Suppressor macrophage treated with lipopolysaccharide for 1 hour (primary cell): ENCODE data around the gene RPL37A.

ENCODE experiments used
- DNase-seq, 3 donors: peaks; one replicate each; pipeline ENCODE4 v3.0.0-alpha.2; 2020 to 2022

RPL37A gene

DNA sequence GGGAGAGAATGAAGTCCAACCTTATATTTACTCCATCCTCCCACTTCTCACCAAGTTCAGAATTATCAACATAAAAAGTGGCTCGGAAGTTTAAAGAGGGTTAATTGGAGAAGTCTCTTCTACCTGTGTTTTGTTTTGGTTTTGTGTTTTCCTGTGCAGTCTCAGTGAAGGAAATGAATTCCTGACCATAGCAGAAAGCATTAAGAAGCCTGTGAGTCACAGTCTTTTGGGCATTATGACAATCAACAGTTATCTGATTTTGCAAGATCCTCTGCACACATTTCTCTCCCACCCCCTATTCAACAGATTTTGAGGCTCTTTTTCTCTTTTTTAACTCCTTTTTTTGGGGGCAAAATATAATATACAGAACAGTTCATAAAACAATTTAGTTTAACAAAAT, 8.6 kb upstream of the RPL37A start:
- DNase-seq: peak; percentile 43 to 68 (median 66)

DNA sequence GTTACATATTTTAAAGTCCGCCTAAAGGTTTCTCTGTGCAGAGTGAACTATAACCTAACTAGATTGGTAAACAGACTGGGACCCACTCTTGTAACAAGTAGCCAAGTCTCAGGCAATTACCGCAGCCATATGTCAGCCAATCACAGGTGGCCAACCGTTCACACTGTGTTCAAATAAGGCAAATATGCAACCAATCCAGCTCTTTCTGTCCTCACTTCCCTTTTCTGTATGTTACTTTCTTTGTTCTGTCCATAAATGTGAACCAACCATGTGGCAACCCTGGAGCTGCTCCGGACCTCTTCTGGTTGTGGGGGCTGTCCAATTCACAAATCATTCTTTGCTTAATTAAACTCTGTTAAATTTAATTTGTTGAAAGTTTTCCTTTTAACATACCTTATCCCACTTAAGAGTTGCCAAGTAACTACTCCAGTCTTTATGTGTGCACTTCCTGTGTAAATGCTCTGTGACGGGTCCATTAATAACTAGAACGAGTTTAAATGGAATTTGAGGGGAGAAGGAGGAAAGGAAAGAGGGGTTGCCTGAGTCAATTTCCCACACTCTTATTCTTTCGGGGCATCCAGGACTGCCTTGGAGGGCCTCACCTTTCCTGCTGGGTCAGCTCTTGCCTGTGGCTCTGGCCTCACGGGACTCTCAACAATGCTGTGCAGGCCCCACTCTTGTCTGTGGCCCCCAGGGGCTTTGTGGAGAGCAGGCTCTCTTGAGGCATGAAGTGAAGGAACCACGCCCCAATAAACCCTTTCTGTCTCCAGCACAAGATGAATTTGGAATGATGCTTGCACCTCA, 6.6 kb upstream of the RPL37A start:
- peak; percentile 21 to 38 (median 30) for DNase-seq

DNA sequence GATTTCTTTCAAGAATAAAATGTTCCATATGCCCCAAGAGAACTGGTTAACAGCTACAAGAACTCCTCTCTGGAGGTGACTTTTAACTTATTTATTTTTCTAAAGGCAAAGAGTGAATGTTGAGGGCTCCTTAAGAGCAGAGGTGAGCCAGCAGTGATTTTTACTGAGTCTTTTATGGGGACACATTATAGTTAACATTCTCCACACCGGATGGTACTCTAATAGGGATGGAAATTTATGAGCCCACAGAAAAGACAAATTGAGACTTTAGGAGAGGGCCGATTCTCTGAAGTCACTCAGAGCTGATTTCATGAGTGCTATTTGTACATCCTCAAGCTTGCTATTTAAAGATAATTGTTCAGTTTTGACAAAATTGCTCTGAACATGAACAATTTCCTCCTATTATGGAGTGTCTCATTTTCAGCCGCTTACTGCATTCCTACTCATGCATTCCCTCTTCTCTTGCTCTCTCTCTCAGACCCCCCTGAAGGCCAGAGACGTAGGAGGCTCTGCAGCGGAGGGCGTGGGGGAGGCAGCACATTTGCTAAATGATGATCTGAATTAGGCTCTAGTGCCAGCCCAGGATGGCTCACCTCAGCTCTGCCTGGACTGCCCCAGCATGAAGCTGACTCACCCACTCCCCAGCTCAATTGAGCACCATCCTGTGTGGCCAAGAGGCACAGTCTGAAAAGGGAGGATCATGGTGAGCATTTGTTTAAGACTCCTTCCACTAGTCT, 5.9 kb upstream of the RPL37A start:
- DNase-seq: peak in 2 of 3 donors; percentile 33 to 38

DNA sequence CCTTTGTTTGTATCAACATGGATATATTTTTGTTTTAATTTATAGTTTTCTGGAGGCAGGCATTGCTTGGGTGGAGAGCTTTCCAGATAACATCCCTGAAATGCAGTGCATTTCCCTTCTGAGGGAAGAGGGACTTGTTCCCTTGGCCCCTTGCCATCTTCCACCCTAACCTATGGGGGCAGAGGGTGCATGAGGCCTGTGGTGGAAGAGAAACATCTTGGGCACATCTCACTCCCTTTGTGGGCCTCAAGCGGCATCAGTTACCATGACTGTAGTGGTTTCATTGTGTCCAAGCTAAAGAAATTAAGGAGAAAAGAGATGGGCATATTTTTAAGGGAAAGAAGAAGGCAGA, 5.3 kb upstream of the RPL37A start:
- no peak for DNase-seq

DNA sequence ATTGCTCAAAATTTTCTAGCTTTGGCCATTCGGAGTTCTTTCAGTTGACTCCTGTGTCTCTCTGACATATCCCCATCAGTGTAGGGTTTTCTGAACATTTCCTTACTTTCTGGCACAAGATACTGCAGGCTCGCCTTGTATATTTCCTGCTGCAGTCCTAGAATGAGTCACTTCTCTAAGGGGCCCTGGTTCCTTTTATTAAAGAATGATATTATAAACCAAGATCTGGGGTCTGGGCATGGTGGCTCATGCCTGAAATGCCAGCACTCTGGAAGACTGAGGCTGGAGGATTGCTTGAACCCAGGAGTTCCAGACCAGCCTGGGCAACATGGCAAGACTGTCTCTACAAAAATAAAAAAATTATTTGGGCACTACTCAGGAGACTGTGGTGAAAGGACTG, 3.0 kb upstream of the RPL37A start:
- DNase-seq: peak; percentile 42 to 61 (median 58)

DNA sequence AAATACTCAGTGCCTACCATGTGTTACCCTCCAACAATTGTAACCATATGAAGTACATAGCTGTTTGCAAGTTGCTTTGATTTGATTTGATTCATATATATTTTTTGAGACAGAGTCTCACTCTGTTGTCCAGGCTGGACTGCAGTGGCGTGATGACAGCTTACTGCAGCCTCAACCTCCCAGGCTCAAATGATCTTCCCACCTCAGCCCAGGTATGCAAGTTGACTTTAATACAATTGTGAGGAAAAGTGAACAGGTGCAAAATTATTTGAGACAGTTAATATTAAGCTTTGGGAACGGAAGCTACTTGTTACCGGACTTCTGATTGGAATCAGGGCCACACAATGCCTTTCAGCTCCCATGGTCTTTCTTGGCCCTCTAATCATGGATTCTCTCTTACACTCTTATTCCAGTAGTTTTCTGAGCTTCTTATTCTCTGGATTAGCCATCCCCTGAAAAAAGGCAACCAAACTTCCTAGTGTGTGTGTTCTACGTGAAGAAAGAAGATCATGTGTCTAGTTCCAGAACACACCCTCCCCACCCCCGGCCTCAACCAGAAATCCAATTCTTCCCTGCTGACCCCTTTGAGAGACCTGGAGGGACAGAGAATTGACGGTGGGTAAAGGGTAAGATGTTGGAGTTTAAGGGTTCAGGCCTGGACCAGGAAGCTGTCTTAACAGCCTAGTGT, 1.1 kb upstream of the RPL37A start:
- peak in 1 of 3 donors; percentile 30 for DNase-seq

DNA sequence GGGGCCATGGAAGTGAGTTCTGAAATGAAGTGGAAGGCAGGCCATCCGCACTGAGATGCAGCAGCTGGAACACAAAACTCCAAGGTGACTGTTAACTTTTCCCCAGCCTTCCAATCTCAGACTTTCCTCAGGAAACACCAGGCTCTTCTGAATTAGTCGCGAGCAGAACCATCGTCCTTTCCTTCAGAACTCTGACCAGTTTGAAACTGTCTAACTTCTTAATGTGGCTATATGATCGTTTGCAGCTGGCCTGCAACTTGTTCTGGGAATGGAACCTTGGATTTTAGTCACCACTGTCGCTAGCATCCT, 620 bp upstream of the RPL37A start:
- DNase-seq: no peak

DNA sequence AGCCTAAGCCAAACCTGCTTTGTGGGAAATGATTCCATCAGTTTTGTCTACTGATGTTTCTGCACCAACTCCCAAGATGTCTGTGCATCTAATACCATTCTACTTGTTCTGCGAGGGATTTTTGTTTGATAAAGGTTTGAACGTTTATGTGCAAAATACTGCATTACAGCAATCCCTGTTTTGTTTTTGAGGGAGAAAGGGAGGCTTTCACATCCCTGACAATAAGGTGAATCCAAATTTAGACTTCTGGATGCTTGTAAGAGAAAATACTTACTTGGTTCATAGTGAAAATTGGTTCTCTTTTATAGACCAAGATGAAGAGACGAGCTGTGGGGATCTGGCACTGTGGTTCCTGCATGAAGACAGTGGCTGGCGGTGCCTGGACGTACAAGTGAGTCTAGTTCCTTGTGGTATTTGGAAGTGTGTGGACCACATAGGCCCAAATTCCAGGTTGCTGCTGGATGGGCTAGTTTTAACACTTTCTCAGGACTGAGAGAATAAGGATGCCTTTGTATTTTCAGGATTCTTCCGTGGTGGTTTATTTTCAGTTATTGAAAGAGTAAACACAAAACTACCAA, 1.1 kb downstream of the RPL37A start:
- peak in 1 of 3 donors; percentile 37 for DNase-seq

DNA sequence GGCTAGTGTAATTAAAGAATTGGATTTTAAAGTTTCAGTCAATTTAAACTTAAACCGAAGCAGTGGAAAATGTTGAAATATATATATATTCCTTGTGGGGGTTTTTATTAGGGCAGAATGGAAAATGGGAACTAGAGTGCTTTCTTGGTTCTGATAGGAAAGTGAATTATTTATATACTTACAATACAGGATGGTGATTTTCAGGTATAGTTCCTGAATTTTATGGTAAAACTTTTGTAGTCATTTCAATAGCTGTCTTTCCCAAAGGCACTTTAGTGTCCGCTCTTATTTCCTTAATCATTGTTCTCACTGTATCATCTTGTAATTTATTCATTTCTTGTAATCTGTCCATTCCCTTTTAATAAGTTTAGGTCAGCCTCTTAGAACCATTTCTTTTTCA, 1.9 kb downstream of the RPL37A start:
- no peak for DNase-seq

DNA sequence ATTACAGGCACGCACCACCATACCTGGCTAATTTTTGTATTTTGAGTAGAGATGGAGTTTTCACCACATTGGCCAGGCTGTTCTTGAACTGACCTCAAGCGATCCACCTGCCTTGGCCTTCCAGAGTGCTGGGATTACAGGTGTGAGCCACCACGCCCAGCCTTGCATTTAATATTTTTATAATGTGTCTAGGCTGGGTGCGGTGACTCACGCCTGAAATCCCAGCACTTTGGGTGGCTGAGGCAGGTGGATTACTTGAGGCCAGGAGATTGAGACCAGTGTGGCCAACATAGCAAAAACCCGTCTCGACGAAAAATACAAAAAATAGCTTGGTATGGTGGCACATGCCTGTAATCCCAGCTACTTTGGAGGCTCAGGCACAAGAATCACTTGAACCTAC, 3.2 kb downstream of the RPL37A start:
- DNase-seq: no peak

DNA sequence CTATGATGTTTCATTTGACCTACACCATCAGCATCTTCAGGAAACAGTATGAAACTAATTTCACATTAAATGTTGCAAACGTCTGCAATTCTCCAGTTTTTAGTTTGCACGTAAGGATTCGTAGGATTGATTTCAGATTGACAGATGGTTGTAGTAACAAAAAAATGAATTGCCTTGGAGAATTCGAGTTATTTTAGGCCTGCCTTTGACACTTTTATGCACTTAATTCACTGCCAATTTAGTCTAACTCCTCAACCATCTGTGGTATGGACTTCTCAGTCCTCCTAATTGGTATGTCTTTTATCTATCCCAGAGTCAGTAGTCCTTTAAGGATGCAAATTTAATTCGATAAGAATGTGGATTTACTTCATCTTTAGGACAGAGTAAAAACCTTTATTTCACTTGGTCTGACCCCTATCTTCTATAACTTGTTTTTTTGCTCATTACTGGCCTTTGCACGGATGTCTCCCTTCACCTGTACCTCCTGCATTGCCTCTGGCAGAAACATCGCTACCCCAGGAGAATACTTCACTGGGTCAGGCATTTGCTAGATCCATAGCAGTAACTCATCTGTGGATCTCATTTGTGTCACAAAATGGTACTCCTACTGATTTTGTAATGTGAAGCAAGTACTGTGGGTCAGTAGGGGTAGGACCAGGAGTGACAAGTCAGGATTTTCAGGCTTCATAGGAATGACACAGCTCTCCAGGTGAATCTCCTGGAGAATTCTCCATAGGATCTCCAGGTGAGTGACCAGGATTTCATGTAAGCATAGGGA, 3.9 kb downstream of the RPL37A start:
- no peak for DNase-seq

DNA sequence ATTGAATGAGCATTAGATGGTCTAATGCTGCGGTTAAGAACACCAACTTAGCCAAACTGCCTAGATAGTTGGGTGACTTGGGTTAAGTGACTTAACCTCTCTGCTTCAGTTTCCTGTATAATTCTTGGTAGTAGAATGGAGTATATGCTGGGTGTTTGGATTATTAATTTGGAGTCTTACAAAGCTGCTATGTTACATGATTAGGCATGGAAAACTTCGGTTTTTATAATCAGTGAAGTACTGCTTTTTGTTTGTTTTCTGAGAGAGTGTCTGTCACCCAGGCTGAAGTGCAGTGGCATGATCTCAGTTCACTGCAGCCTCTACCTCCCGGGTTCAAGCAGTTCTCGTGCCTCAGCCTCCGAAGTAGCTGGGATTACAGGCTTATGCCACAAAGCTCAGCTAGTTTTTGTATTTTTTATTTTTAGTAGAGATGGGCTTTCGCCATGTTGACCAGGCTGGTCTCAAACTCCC, 4.5 kb downstream of the RPL37A start:
- DNase-seq: no peak

DNA sequence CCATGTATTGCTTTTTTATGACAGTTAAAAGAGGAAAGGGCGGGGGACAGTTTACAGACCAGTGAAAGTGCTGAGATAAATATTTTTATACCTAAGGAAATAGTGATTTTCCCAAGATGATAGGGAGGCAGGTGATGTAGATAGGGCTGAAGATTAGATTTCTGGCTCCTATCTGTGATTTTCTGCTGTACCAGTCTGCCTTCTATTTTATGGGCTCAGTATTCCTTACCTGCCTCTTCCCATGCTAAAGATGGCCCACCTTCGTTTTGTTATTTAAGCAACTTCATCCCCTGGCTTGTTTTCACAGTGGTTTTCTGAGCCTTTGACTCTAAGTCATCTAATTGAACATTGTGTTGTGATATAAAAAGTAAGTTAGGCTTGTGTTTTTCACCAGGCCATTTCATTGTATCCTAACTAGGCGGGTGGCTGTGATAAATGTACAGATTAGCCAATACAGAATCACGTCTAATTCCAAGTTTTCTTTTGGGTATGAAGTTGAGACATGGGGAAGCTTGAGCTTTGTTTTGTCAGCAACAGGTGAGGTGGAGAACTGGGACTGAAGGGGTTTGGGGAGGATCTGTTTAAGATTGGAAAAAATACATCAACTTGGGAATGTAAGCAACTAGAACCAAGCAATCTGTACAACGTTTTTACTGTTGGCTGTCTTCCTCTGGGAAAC, 5.2 kb downstream of the RPL37A start:
- DNase-seq: no peak

DNA sequence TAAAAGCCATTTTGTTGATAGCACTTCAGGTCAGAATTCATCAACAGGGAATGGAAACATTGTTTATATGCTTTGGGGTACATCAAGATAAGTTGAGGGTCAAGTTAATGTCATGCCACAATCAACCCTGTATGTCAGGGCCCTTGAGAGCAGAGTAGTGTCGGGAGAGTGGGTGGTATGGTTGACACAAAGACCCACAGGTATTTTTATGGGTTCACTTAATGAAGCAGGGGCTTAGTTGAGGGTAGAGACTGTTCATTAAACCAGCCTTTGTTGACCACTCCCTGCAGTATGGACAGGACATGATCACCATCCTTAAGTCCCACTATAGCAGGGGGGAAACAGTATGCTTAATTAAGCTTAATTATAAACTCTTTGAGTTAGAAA, 5.7 kb downstream of the RPL37A start:
- DNase-seq: no peak

DNA sequence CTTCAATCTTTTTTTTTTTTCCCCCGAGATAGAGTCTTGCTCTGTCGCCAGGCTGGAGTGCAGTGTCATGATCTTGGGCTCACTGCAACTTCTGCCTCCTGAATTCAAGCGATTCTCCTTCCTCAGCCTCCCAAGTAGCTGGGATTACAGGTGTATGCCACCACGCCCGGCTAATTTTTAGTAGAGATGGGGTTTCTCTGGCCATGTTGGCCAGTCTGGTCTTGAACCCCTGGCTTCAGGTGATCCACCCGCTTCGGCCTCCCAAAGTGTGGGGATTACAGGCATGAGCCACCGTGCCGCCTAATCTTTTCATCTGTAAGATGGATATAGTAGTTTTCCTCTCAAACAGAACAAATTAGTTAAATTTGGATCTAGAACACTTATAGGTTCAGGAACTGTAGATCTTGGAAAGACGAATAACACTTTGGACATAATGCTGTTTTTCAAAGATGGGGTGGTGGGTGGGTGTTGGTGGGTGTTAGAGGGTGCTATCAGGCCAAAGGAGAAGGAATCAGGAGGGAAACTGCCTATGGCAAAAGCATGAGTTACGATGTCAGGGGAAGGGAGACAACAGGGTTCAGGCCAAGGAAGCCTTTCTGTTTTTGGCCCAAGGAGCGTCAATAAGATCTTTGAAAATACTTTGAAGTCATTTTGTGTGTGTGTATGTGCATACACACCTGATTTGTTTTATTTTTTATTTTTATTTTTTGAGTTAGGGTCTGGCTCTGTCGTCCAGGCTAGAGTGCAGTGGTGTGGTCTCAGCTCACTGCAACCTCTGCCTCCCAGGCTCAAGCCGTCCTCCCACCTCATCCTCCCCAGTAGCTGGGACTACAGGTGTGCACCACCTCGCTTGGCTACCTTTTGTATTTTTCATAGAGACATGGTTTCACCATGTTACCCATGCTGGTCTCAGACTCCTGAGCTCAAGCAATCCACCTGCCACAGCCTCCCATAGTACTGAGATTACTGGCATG, 6.8 kb downstream of the RPL37A start:
- no peak for DNase-seq

DNA sequence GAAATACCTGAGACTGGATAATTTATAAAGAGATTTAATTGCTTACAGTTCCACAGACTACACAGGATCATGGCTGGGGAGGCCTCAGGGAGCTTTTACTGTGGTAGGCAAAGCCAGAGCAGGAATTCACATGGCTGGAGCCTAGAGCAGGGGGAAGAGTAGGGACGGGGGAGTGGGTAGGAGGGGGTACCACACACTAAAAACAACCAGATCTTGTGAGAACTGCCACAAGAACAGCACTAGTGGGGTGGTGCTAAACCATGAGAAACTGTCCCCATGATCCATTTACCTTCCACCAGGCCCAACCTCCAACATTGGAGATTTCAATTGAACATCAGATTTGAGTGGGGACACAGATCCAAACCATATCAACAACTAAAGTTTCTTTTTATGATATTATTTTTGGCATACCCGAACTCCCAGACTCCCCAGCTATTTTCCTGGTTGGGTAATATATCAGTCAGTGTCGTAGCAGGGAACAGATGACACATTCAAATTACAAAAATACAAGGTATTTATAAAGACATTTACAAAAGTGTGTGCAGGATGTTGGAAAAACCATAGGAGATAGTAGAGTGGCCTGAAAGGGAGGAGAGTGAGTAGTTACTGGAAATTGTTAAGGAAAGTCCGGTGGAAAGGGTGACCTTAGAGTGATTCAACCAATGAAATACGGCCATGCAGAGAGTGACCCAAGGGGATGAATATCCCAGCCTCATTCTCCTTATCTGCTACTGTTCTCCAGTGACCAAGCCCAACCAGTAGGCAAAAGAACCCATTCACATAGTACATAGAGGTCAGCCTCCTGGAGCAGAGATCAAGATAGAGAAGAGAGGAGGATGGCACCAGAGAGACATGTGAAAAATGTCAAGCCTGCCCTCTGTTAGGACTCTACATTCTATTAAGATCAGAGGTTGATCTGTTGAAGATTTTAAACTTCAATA, 8.8 kb downstream of the RPL37A start:
- DNase-seq: no peak

DNA sequence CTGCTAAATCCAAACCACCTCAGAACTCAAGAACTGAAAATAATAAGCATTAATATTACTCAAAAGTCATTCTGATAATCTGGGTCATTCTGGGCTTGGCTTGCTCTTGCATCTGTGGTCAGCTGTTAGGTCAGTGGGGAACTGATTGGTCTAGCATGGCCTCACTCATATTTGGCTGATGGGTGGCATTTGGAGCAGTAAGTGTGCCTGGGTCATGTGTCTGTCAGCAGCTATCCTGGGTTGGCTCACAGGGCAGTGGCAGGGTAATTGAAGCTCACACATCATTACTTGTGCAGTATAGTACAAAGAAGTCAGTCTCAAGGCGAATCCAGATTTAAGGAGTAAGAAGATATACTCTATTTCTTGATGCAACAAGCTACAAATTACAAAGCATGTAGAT, 9.6 kb downstream of the RPL37A start:
- DNase-seq: peak in 1 of 3 donors; percentile 10

DNA sequence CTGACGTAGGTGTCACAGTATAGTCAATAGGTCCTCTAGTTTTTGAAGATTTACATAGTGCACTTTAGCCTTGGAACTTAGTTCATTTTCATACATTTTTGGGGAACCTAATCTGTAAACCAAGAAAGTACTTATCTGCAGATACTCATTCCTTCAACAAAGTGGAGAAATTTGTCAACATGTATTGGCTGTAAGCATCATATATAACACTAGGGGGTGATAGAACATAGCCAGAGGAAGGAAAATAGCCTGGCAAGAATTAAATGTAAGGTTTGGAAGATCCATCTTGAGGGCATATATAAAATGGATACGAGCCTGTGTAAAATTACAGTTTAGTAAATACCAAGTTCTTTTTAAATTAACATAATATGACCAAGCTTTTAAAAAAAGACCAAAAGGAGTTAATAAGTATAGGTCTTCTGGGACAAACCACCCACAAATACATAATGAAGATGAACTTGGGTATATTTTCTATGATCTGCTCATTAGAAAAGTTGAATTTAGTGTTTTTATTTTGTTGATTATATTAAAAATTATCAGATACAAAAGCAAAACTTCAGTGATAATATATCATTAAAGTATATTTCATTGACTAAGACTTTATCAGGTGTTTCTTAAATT, 18.2 kb downstream of the RPL37A start:
- DNase-seq: peak; percentile 49 to 68 (median 55)
